GM21825 (cell line): ENCODE measurements around the gene C1orf159.
"Not testable (repeated sequence)": the region's sequence is repeated elsewhere in the genome, so short reads cannot be mapped to it uniquely, and the experiment has no call there.

Experiments used
- ATAC-seq: cut with Tn5 transposase; IDR thresholded peaks from one replicate; pipeline ENCODE4 v1.9.1; 2021; ENCODE audit warnings: mild to moderate bottlenecking, moderate library complexity; ENCODE audit not compliant: unreplicated experiment

The C1orf159 gene

DNA sequence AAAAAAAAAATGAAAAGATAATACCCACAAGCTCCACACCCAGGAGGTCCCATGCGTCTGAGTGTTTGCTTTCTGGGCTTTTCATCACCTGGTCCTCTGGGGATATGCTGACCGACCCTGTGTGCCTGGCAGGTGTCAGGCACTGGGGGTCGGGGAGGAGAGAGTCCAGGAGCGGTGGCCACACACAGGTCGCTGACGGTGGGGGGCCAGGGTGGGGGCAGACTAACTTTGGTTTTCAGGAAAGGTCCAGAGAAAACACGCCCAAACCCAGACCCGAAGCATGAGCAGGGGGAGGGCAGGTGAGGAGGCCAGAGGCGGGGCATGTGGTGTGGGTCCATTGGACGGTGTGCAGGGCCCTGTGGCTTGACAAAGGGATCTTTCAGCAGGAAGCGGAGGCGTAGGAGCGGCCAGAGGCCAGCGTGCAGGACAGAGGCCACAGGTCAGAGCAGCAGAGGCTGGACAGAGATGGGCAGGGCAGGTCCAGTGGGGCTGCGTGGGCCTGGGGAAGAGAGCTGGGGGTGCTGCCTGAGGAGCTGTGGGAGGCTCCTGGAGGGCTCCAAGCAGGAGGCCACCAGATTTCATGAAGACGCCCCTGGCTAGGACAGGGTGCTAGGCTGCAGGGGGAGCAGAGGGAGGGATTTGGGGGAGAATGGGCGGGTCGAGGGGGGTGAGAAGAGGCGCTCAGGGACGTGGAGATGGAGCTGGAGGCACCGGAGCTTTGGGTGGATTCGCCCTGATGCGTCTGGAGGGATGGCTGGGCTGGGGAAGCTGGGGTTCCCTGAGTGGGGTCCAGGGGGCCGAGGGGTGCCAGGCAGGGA, 57.6 kb downstream of the C1orf159 start:
- ATAC-seq, result no peak

DNA sequence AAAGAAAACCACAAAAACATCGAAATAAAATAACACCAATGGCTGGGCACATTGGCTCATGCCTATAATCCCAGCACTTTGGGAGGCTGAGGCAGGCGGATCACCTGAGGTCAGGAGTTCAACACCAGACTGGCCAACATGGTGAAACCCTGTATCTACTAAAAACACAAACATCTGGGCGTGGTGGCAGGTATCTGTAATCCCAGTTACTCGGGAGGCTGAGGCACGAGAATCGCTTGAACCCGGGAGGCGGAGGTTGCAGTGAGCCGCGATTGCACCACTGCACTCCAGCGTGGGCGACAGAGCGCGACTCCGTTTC, 58.2 kb downstream of the C1orf159 start:
- ATAC-seq, result not testable (repeated sequence)

- ATAC-seq, result no peak
These were observed 59.8 kb downstream of the C1orf159 start for GRCh38 chr1:1055841-1056736.

DNA sequence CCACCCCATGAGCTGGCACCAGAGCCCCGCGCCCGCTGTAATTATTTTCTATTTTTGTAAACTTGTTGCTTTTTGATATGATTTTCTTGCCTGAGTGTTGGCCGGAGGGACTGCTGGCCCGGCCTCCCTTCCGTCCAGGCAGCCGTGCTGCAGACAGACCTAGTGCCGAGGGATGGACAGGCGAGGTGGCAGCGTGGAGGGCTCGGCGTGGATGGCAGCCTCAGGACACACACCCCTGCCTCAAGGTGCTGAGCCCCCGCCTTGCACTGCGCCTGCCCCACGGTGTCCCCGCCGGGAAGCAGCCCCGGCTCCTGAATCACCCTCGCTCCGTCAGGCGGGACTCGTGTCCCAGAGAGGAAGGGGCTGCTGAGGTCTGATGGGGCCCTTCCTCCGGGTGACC, 60.9 kb downstream of the C1orf159 start:
- ATAC-seq, result no peak

GRCh38 chr1:1054099-1054700, 61.7 kb downstream of the C1orf159 start:
- ATAC-seq, result no peak

- no peak for ATAC-seq
These were observed 62.2 kb downstream of the C1orf159 start for GRCh38 chr1:1053682-1054081.

DNA sequence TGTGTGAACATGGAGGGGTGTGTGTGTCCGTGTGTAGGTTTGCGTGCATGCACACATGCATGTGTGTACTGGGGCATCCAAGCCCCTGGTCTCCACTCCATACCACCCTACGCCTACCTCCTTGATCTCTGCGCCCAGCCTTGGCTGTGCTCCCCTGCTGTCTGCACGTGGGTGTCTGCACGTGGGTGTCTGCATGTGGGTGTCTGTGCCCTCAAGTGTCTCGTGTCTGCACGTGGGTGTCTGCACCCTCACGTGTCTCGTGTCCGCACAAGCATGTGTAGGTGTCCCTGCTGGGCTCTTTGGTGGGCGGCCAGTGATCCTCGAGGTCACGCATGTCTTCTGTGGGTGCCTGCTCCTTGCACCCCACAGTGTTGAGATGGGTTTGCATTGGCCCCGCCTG, 62.9 kb downstream of the C1orf159 start:
- ATAC-seq, result no peak

GRCh38 chr1:1052003-1052840, 63.7 kb downstream of the C1orf159 start:
- no peak for ATAC-seq

- no peak for ATAC-seq
These were observed 64.6 kb downstream of the C1orf159 start for GRCh38 chr1:1051127-1051810.

DNA sequence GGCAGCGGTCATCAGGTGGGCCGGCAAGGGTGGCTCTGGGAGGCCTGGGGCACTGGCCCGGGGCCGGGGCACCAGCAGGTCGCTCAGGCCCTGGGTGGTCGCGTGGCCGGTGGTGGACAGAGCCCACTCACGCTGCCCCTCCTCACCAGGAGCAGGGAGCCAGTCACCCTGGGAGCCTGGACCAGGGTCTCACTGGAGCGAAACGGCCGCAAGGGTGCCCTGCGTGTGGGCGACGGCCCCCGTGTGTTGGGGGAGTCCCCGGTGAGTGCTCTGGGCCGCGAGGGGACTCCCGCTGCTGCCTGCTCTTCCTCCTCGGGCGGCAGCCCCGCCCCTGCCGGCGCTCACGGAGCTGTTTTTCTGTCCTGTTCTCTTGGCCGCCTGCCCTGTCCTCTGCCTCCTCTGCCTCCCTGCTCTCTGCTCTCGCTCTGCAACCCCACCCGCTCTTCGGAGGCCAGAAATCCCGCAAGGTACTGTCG, 65.3 kb downstream of the C1orf159 start:
- ATAC-seq, result no peak

GRCh38 chr1:1049318-1050165, 66.3 kb downstream of the C1orf159 start:
- ATAC-seq, result no peak

DNA sequence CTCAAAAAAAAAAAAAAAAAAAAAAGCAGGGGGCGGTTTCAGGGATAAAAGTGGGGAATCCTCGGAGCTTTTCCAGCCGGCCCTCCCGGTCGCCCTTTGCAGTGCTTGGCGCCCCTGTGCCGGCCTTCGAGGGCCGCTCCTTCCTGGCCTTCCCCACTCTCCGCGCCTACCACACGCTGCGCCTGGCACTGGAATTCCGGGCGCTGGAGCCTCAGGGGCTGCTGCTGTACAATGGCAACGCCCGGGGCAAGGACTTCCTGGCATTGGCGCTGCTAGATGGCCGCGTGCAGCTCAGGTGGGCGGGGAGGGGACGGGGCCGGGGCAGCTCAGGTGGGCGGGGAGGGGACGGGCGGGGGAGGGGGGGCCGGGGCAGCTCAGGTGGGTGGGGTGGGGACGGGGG, 67.1 kb downstream of the C1orf159 start:
- ATAC-seq, result no peak

DNA sequence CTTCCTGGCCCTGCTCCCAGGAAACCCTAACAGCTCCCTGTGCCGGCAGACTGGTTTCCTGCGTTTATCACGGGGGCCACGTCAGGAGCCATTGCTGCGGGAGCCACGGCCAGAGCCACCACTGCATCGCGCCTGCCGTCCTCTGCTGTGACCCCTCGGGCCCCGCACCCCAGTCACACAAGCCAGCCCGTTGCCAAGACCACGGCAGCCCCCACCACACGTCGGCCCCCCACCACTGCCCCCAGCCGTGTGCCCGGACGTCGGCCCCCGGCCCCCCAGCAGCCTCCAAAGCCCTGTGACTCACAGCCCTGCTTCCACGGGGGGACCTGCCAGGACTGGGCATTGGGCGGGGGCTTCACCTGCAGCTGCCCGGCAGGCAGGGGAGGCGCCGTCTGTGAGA, 67.9 kb downstream of the C1orf159 start:
- no peak for ATAC-seq

GRCh38 chr1:1047407-1047806, 68.5 kb downstream of the C1orf159 start:
- ATAC-seq, result no peak

GRCh38 chr1:1046767-1047166, 69.1 kb downstream of the C1orf159 start:
- no peak for ATAC-seq

DNA sequence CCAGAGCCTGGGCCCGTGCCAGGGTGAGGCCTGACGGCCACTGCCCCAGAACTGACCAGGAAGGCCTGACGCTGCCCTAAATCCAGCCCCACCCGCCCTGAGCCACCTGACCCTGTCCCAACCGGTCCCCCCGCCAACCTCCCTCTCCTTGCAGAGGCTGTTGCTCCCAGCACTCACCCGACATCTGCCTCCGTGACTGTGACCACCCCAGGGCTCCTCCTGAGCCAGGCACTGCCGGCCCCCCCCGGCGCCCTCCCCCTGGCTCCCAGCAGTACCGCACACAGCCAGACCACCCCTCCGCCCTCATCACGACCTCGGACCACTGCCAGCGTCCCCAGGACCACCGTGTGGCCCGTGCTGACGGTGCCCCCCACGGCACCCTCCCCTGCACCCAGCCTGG, 69.6 kb downstream of the C1orf159 start:
- no peak for ATAC-seq

GRCh38 chr1:1045129-1045528, 70.8 kb downstream of the C1orf159 start:
- ATAC-seq, result no peak

- ATAC-seq, result no peak
These were observed 71.3 kb downstream of the C1orf159 start for GRCh38 chr1:1044455-1045078.

GRCh38 chr1:1043921-1044320, 72.0 kb downstream of the C1orf159 start:
- no peak for ATAC-seq
